Psoas muscle (tissue), 8 donors: ENCODE measurements around the gene FAF1. TPM values are rescaled to one million over a fixed set of nuclear protein-coding genes. Genes with fewer than 3 reads are reported as not detected.
A peak's percentile ranks its signal among the peaks of the same experiment; 100 is the strongest.

Experiments
- ATAC-seq, 4 donors: fragments of 200-7000 bp; cut with Tn5 transposase; one replicate each; pipeline ENCODE4 v1.9.1; 2020; ENCODE audit warnings: moderate library complexity in 3 of 4, mild to moderate bottlenecking in 2 of 4
- DNase-seq, 2 donors: peaks; one replicate each; pipeline ENCODE4 v3.0.0-alpha.2; 2020
- H3K27ac ChIP-seq: fragments of 200-600 bp; one replicate; pipeline ENCODE4 v1.8.0; 2022
- H3K27me3 ChIP-seq, 3 donors: fragments of 200-600 bp in 1 of 3; one replicate each; pipeline versions ENCODE4 v1.6.1 to v1.8.0; 2013 to 2022; ENCODE audit warnings: low read length in 2 of 3, mild to moderate bottlenecking in 2 of 3, moderate library complexity in 1 of 3; ENCODE audit not compliant: insufficient read depth in 3 of 3
- H3K36me3 ChIP-seq, 2 donors: fragments of 200-600 bp in 1 of 2; one replicate each; pipeline versions ENCODE4 v1.6.1 to v1.8.0; 2013 to 2022; ENCODE audit warnings: low read depth in 1 of 2, mild to moderate bottlenecking in 1 of 2, moderate library complexity in 1 of 2; ENCODE audit not compliant: insufficient read depth in 1 of 2
- H3K4me1 ChIP-seq: fragments of 200-600 bp; one replicate; pipeline ENCODE4 v1.8.0; 2022
- H3K4me3 ChIP-seq: fragments of 200-600 bp; one replicate; pipeline ENCODE4 v1.8.0; 2022; ENCODE audit warnings: mild to moderate bottlenecking
- H3K9me3 ChIP-seq: fragments of 200-600 bp; one replicate; pipeline ENCODE4 v1.8.0; 2022
- WGBS, 3 donors: extraction: QIAGEN DNeasy Blood & Tissue Kit; methylation state at CpG; one replicate each; pipeline versions ENCODE4 v1.1.6 to v1.1.7; 2013; 5-methylcytosine and 5-hydroxymethylcytosine counted together
- intact Hi-C, 2 donors: fragments of 100-400 bp; cut with DNase I; formaldehyde crosslinking; loops; one replicate each; pipeline versions ENCODE4 v1.11.0 to v1.14.2; 2022
- polyA plus RNA-seq, 3 donors: library from polyadenylated mRNA; stranded (reverse); fragments of 200-250 nt; gene quantifications; one replicate each; pipeline ENCODE4 v1.2.3, GENCODE V29; 2013
- total RNA-seq, 4 donors: library from RNA; stranded (reverse); fragmentation: NEBNext Ultra II Directional in 2 of 4; extraction: Animal tissue kit (Norgen Biotek cat#: 25700) in 2 of 4; gene quantifications; one replicate each; pipeline versions ENCODE4 v1.2.1 to v1.2.4, GENCODE V29; 2021 to 2023
- TF ChIP-seq, protein P1 (sequence below): fragments of 200-600 bp; IDR thresholded peaks from one replicate; pipeline ENCODE4 v1.8.0; 2022; ENCODE audit warnings: antibody characterized with exemption
- donor health status: healthy with polysubstance abuse.
- donor health status: DM: no; HTN: no; CAD: no; lungs with moderate emphysema.
- donor health status: Bipolar disorder and iron deficiency.
- donor health status: healthy.
- donor health status: DM: yes; HTN: yes; CAD: no.
- donor health status: DM: no; HTN: no; CAD: no.
- donor health status: DM: no; HTN: no; CAD: no.
- donor health status: DM: yes; HTN: yes; CAD: no.

The FAF1 gene
- total and polyA plus RNA-seq, 7 donors, result 67.8 to 128 (median 108) TPM

DNA sequence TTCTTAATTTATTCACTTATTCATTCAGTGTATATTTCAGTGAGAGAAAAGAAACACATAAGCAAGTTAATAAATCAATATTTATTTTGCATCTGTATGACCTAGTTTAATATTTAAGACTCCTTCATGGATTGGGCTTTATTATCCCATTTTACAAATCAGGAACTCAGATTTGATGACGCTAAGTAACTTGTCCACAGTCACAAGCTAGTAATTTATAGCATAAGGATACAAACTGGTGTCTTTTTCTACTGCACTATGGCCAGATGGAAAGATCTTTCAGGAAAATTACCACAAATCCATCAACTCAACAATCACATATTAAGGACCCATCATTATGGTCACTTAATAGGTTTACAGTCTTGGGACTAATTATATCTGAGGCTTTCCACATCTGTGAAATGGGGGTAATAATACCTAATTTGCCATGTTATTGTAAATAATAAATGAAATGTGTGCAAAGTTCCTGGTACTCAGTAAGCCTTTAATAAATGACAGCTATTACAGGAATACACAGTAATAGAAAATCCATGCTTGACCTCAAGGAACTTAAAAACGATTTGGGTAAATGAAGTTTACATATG lies 23.2 kb upstream of the FAF1 start:
- no peaks in the 10 kb centered on the region for H3K9me3 ChIP-seq
- WGBS, 3 donors, result 53 to 68% (median 66%) methylated on average over 2 of the region's 2 CpGs
- no peak overlapping the region for H3K4me3 ChIP-seq
- no peak for DNase-seq
- intact Hi-C loops, result no loop called here
- no peak for ATAC-seq
- TF ChIP-seq, protein P1, sequence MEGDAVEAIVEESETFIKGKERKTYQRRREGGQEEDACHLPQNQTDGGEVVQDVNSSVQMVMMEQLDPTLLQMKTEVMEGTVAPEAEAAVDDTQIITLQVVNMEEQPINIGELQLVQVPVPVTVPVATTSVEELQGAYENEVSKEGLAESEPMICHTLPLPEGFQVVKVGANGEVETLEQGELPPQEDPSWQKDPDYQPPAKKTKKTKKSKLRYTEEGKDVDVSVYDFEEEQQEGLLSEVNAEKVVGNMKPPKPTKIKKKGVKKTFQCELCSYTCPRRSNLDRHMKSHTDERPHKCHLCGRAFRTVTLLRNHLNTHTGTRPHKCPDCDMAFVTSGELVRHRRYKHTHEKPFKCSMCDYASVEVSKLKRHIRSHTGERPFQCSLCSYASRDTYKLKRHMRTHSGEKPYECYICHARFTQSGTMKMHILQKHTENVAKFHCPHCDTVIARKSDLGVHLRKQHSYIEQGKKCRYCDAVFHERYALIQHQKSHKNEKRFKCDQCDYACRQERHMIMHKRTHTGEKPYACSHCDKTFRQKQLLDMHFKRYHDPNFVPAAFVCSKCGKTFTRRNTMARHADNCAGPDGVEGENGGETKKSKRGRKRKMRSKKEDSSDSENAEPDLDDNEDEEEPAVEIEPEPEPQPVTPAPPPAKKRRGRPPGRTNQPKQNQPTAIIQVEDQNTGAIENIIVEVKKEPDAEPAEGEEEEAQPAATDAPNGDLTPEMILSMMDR, result no peak
- peaks cover 4% of the 10 kb centered on the region for H3K4me1 ChIP-seq
- no peaks in the 10 kb centered on the region for H3K36me3 ChIP-seq
- H3K27ac ChIP-seq, result no peak overlapping the region
- H3K27me3 ChIP-seq, result no peaks in the 10 kb centered on the region

DNA sequence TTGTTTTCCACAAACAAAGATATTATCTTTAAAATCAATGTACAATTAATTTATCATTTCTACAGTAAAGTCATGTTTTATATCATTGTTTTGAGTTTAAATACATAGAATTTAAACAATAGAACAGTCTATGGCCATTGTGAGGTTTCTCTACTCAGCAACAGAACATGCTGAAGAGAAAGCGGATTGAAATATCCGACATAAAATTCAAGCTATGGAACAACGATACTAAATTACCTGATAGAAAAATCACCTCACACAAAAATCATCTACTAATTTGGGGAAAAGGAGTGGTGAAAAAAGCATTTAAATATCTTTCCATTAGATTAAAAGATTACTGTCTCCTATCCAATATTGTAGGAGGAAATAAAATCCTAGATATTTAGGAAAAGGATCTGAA lies 22.5 kb upstream of the FAF1 start:
- DNase-seq, result no peak
- no peaks in the 10 kb centered on the region for H3K9me3 ChIP-seq
- no peaks in the 10 kb centered on the region for H3K36me3 ChIP-seq
- H3K27ac ChIP-seq, result no peak overlapping the region
- TF ChIP-seq, protein P1, result no peak
- intact Hi-C loops, result no loop called here
- 90 to 96% (median 90%) methylated on average over 3 of the region's 3 CpGs for WGBS, 3 donors
- H3K4me3 ChIP-seq, result no peak overlapping the region
- ATAC-seq, result no peak
- peaks cover 4% of the 10 kb centered on the region for H3K4me1 ChIP-seq
- no peaks in the 10 kb centered on the region for H3K27me3 ChIP-seq

DNA sequence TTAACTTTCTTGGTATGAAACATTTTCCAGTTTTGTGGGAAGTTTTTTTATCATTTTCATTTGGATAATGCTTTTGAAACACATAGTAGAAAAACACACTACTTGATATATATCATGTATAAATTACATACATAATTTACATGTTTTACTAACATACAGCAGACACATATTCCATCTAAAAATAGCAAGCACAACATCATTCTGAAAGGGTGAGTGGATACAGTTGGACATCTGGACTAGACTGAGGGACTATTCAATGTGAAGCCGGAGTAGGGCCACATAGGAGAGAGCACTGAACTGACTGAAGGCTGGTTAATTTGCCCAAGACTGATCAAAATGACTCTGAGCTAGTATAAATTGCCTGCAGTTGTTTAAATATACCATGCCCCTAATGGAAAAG lies 21.7 kb upstream of the FAF1 start:
- H3K27me3 ChIP-seq, result no peaks in the 10 kb centered on the region
- no peaks in the 10 kb centered on the region for H3K9me3 ChIP-seq
- H3K4me3 ChIP-seq, result peak overlapping the region; percentile 33
- TF ChIP-seq, protein P1, result no peak
- WGBS, 3 donors, result 35 to 75% (median 43%) methylated on average over 1 of the region's 1 CpG
- peaks cover 5% of the 10 kb centered on the region for H3K4me1 ChIP-seq
- H3K36me3 ChIP-seq, result no peaks in the 10 kb centered on the region
- DNase-seq, result no peak
- ATAC-seq, result peak in 1 of 4 donors; percentile 27
- intact Hi-C loops, result no loop called here
- no peak overlapping the region for H3K27ac ChIP-seq

DNA sequence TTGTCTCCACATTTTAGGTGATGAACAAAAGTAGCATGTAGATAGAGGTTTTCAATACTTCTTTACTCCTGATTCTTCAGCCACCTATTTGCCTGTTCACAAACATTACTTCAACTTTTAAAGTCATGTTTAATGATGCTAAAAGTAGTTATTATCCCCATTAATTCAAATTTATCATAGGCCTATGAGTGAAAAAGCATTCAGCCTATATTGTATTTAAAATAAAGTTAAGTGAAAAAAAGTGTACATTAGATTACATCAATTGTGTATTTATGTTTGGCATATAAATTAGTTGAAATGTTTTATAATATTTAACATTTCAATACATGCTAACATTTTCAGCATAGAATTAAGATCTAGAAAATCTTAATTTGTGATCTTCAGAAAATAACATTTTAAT lies 20.4 kb upstream of the FAF1 start:
- Histone ChIP-seq H3K27me3 (no peaks in the 10 kb centered on the region), H3K4me3 (peak overlapping the region; percentile 12)

More for the DNA sequence above, 20.4 kb upstream of the FAF1 start:
- Histone ChIP-seq H3K36me3 (no peaks in the 10 kb centered on the region), H3K27ac (peak overlapping the region; percentile 98), H3K4me1 (peaks cover 11% of the 10 kb centered on the region), H3K9me3 (no peaks in the 10 kb centered on the region)
- DNase-seq (no peak), ATAC-seq (no peak)
- TF ChIP-seq, protein P1, result no peak
- intact Hi-C loops, result no loop called here
